Esophagus (tissue), 2 donors: ENCODE results near the gene CYP2W1. TPM values are rescaled to one million over a fixed set of nuclear protein-coding genes. Genes with fewer than 3 reads are reported as not detected.

Experiments
- H3K27ac ChIP-seq, 2 donors: one replicate each; pipeline ENCODE4 v1.5.1; 2013; ENCODE audit warnings: low read depth in 2 of 2, mild to moderate bottlenecking in 2 of 2, inconsistent platforms in 1 of 2, low read length in 1 of 2, moderate library complexity in 1 of 2
- H3K27me3 ChIP-seq, 2 donors: one replicate each; pipeline ENCODE4 v1.6.1; 2013; ENCODE audit warnings: low read length in 2 of 2, control low read depth in 1 of 2, mild to moderate bottlenecking in 1 of 2; ENCODE audit not compliant: insufficient read depth in 2 of 2, control insufficient read depth in 1 of 2
- H3K36me3 ChIP-seq, 2 donors: one replicate each; pipeline ENCODE4 v1.6.1; 2013; ENCODE audit warnings: low read length in 1 of 2; ENCODE audit not compliant: control insufficient read depth in 2 of 2, insufficient read depth in 2 of 2
- H3K4me1 ChIP-seq, 2 donors: one replicate each; pipeline ENCODE4 v1.6.1; 2013; ENCODE audit warnings: low read length in 1 of 2; ENCODE audit not compliant: control insufficient read depth in 2 of 2, insufficient read depth in 2 of 2
- H3K4me3 ChIP-seq, 2 donors: one replicate each; pipeline ENCODE4 v1.5.1; 2013; ENCODE audit warnings: low read length in 2 of 2, mild to moderate bottlenecking in 2 of 2, low read depth in 1 of 2, moderate library complexity in 1 of 2
- H3K9me3 ChIP-seq, 2 donors: one replicate each; pipeline ENCODE4 v1.6.1; 2013; ENCODE audit warnings: mild to moderate bottlenecking in 2 of 2, low read depth in 1 of 2, low read length in 1 of 2, moderate library complexity in 1 of 2; ENCODE audit not compliant: control insufficient read depth in 2 of 2, insufficient read depth in 1 of 2
- WGBS, 2 donors: extraction: QIAGEN DNeasy Blood & Tissue Kit; methylation state at CpG; one replicate each; pipeline ENCODE4 v1.1.7; 2013; 5-methylcytosine and 5-hydroxymethylcytosine counted together
- polyA plus RNA-seq, 2 donors: library from polyadenylated mRNA; stranded (reverse); fragments of 200-250 nt; gene quantifications; one replicate each; pipeline ENCODE4 v1.2.3, GENCODE V29; 2013
- donor health status: healthy with polysubstance abuse.
- donor health status: Bipolar disorder and iron deficiency.

The CYP2W1 gene
- polyA plus RNA-seq, 2 donors = 0.48 to 1.5 TPM

- peaks cover 0 to 15% of the 10 kb centered on the region in 2 donors for H3K36me3 ChIP-seq
- no peak overlapping the region for H3K27ac ChIP-seq
- H3K4me1 ChIP-seq = peaks cover 0 to 6% of the 10 kb centered on the region in 2 donors
- H3K4me3 ChIP-seq = no peak overlapping the region
- no peaks in the 10 kb centered on the region for H3K9me3 ChIP-seq
- 83 to 90% methylated on average over 26 to 32 of the region's 32 CpGs for WGBS, 2 donors
- no peaks in the 10 kb centered on the region for H3K27me3 ChIP-seq
Measured at GRCh38 chr7:1004018-1004852, 21.3 kb downstream of the CYP2W1 start.

DNA sequence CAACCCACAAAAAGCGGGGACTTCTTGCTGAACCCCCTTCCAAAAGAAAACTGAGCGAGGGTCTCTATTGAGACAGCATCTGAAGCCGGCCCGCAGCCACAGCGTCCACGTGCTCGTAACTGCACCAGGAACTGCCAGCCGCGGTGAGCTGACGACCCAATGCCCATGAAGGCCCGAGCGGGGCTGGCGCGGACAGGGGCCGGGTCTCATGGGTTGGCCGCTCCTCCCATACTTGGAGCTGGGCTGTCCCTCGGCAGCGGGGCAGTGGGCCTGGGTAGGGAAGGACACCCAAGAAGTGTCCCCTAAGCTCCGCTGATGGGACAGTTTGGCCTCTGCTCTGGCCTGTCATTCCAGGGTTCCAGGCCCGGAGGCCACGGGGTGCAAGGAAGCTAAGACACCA is 22.3 kb downstream of the CYP2W1 start:
- Histone ChIP-seq H3K27me3 (no peaks in the 10 kb centered on the region), H3K27ac (no peak overlapping the region), H3K4me3 (no peak overlapping the region), H3K9me3 (no peaks in the 10 kb centered on the region), H3K36me3 (peaks cover 0 to 19% of the 10 kb centered on the region in 2 donors), H3K4me1 (peaks cover 0 to 6% of the 10 kb centered on the region in 2 donors)
- 94 to 96% methylated on average over 21 of the region's 21 CpGs for whole genome bisulfite sequencing, 2 donors

GRCh38 chr7:1007901-1008300 is 24.9 kb downstream of the CYP2W1 start:
- H3K36me3 ChIP-seq = peaks cover 0 to 19% of the 10 kb centered on the region in 2 donors
- no peaks in the 10 kb centered on the region for H3K27me3 ChIP-seq
- no peaks in the 10 kb centered on the region for H3K9me3 ChIP-seq
- H3K4me3 ChIP-seq = no peak overlapping the region
- H3K4me1 ChIP-seq = peaks cover 2 to 18% of the 10 kb centered on the region in 2 donors
- WGBS, 2 donors = 61 to 70% methylated on average over 14 to 15 of the region's 15 CpGs
- H3K27ac ChIP-seq = no peak overlapping the region

DNA sequence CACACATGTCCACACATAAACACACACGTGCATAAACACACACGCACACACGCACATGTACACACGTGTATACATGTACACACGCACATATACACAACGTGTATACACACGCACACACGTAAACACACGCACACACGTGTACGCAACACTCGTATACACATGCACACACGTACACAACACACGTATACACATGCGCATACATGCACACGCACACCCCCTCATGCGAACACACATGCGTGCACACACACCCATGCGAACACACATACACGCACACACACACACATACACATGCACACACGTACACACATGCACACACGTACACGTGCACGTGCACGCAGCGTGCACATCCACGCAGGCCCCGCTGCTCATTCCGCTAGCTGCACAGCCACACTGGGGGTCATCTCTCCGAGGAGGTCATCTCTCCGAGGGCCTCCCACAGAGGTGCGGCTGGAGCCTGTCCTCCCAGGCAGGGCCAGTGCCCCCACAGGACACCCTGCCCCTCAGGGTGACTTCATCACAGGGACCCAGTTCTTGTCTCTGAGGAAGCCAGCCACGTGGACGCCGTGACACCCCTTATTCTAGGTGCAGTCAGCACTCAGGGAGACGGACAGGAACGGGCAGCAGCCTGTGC is 25.9 kb downstream of the CYP2W1 start:
- Histone ChIP-seq H3K9me3 (no peaks in the 10 kb centered on the region), H3K36me3 (peaks cover 0 to 19% of the 10 kb centered on the region in 2 donors), H3K27ac (no peak overlapping the region), H3K4me3 (no peak overlapping the region), H3K27me3 (no peaks in the 10 kb centered on the region), H3K4me1 (peaks cover 6 to 19% of the 10 kb centered on the region in 2 donors)
- 94% methylated on average over 37 of the region's 37 CpGs for WGBS, 2 donors

- Histone ChIP-seq H3K9me3 (no peaks in the 10 kb centered on the region), H3K4me3 (no peak overlapping the region), H3K27ac (no peak overlapping the region), H3K36me3 (peaks cover 0 to 19% of the 10 kb centered on the region in 2 donors), H3K27me3 (no peaks in the 10 kb centered on the region), H3K4me1 (peaks cover 6 to 21% of the 10 kb centered on the region in 2 donors)
- 94 to 95% methylated on average over 22 of the region's 22 CpGs for WGBS, 2 donors
Measured at GRCh38 chr7:1009747-1010146, 26.8 kb downstream of the CYP2W1 start.

- 84 to 86% methylated on average over 13 of the region's 13 CpGs for WGBS, 2 donors
- Histone ChIP-seq H3K27me3 (no peaks in the 10 kb centered on the region), H3K4me1 (peaks cover 6 to 25% of the 10 kb centered on the region in 2 donors), H3K9me3 (no peaks in the 10 kb centered on the region), H3K4me3 (no peak overlapping the region), H3K27ac (no peak overlapping the region), H3K36me3 (peaks cover 0 to 18% of the 10 kb centered on the region in 2 donors)
Measured at GRCh38 chr7:1010226-1010625, 27.2 kb downstream of the CYP2W1 start.

GRCh38 chr7:1011297-1012003 is 28.5 kb downstream of the CYP2W1 start:
- peaks cover 0 to 14% of the 10 kb centered on the region in 2 donors for H3K36me3 ChIP-seq
- no peak overlapping the region for H3K4me3 ChIP-seq
- H3K9me3 ChIP-seq = no peaks in the 10 kb centered on the region
- H3K4me1 ChIP-seq = peaks cover 6 to 25% of the 10 kb centered on the region in 2 donors
- no peak overlapping the region for H3K27ac ChIP-seq
- H3K27me3 ChIP-seq = no peaks in the 10 kb centered on the region
- 82 to 84% methylated on average over 13 of the region's 13 CpGs for WGBS, 2 donors

DNA sequence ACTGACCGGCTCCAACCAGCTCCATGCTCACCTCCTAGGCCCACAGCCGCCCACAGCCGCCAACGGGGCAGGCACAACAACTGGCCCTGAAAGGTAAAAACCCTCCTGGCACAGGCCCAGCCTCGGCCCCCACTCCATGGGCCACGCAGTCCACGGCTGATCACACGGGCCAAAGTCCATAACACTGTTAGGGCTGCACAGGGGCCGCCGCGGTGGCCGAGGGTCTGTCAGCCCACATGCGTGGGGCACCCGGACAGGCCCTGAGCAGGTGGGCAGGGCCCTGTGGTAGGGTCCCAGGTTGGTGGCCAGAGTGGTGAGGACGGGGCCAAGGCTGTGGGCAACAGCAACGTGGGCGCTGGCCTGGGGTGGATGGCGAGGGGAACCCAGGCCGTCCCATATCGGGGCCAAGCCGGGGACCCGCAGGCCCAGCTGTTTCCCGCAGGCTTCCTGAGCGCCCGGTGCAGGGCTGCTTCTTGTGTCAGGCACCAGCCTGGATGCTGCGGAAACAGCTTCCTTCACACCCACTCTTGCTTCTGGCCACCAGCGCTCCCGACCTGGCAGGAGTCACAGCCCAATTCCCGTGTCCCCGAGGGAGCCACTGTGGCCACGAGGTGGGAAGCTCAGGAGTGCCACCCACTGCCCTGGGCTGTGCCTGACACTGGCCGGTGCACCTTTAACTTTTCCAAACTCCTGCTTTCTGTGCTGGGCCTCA is 29.2 kb downstream of the CYP2W1 start:
- Histone ChIP-seq H3K4me1 (peaks cover 6 to 25% of the 10 kb centered on the region in 2 donors), H3K4me3 (no peak overlapping the region), H3K27me3 (no peaks in the 10 kb centered on the region), H3K36me3 (peaks cover 0 to 11% of the 10 kb centered on the region in 2 donors), H3K9me3 (no peaks in the 10 kb centered on the region), H3K27ac (no peak overlapping the region)
- 77 to 82% methylated on average over 30 to 32 of the region's 32 CpGs for WGBS, 2 donors

DNA sequence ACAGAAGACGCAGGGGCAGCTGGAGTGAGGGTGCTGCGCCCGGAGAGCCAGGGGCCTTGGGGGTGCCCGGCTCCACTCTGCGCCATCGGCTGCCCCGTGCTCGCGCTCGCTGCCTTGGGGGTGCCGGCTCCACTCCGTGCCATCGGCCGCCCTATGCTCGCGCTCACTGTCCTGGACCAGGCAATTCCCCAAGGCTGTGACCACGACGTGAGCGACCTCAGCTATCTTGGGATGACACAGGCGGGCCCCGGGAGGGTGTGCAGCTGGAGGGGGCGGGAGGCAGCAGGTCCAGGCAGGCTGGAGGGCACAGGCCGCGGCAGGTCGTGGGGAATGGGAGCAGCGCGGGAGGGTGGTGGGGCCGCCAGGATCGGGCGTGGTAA is 29.7 kb downstream of the CYP2W1 start:
- 61 to 66% methylated on average over 29 to 30 of the region's 30 CpGs for WGBS, 2 donors
- Histone ChIP-seq H3K9me3 (no peaks in the 10 kb centered on the region), H3K27me3 (no peaks in the 10 kb centered on the region), H3K36me3 (peaks cover 0 to 8% of the 10 kb centered on the region in 2 donors), H3K4me3 (no peak overlapping the region), H3K27ac (no peak overlapping the region), H3K4me1 (peaks cover 6 to 22% of the 10 kb centered on the region in 2 donors)
